ENCODE results near the gene ANKRD6. TPM values are rescaled to one million over a fixed set of nuclear protein-coding genes. Genes with fewer than 3 reads are reported as not detected.

ANKRD6 gene
- total RNA-seq, 1 experiment from 2014 or later = 5.6 TPM

DNA sequence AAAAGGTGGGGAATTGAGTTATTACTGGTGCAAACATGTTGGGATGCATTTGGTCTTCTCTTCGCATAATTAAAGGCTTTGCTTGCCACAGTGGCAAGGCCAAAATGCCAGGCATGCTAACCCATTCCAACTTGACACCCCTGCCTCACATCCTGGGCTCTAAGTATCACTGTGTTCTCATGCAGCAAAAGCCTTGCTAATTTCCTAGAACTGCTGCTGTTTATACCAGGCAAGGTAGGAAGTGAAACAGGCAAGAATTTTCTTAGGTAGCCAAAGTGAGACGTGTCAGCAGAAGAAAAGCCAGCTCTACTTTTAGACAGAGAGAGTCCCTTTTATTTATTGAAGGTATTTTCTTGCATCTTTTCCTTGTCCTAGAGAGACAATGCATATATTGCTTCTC, 164.4 kb downstream of the ANKRD6 start:
- Histone ChIP-seq H4K8ac (replicated peaks; ENCODE audit: insufficient read length, low read depth, low read length) (no peak overlapping the region), H3K9me3 (ENCODE audit: control insufficient read depth, low read depth, low read length) (no peaks in the 10 kb centered on the region), H3K56ac (ENCODE audit: insufficient read length, low read depth, low read length) (no peak overlapping the region), H4K5ac (ENCODE audit: insufficient read length, low read depth, low read length) (no peak overlapping the region), H3K79me2 (ENCODE audit: insufficient read depth, low read length) (no peaks in the 10 kb centered on the region), H3K18ac (ENCODE audit: insufficient read length, low read depth, low read length) (no peak overlapping the region), H3T11ph (ENCODE audit: low read length) (no peak overlapping the region), H3K23ac (ENCODE audit: insufficient read length, low read depth, low read length) (no peak overlapping the region), H3K23me2 (ENCODE audit: insufficient read length, low read depth, low read length, poor library complexity, severe bottlenecking) (no peaks in the 10 kb centered on the region), H3K79me1 (ENCODE audit: insufficient read depth, low read depth, low read length, poor library complexity, severe bottlenecking) (no peaks in the 10 kb centered on the region), H2BK20ac (ENCODE audit: low read depth, low read length, poor library complexity, severe bottlenecking) (no peak overlapping the region), H3K27me3 (ENCODE audit: insufficient read depth, low read length) (no peaks in the 10 kb centered on the region; the same call in 1 of the 2 replicates), H4K20me1 (ENCODE audit: control insufficient read depth, insufficient read depth, insufficient read length) (no peaks in the 10 kb centered on the region), H2BK5ac (ENCODE audit: insufficient read length, low read length) (no peak overlapping the region), H2BK12ac (ENCODE audit: insufficient read length, low read depth, low read length) (no peak overlapping the region), H3K4me2 (ENCODE audit: insufficient read depth, insufficient read length, low read length) (no peak overlapping the region), H2BK120ac (ENCODE audit: low read depth, low read length, poor library complexity, severe bottlenecking) (no peak overlapping the region), H3K27ac (ENCODE audit: insufficient read length, low read depth, low read length) (no peak overlapping the region), H4K91ac (ENCODE audit: insufficient read length, low read depth, low read length) (no peak overlapping the region), H3K4ac (ENCODE audit: low read depth, low read length) (no peak overlapping the region), H3K14ac (ENCODE audit: insufficient read depth, low read length) (no peak overlapping the region), H2AK5ac (ENCODE audit: insufficient read length, low read length) (no peak overlapping the region), H2BK15ac (ENCODE audit: low read depth, low read length) (no peak overlapping the region), H2AFZ (ENCODE audit: low read length) (no peak overlapping the region), H3K4me1 (ENCODE audit: insufficient read depth, low read length) (no peaks in the 10 kb centered on the region), H3K9ac (ENCODE audit: extremely low read depth, insufficient read length, low read length) (no peak overlapping the region)
- Mint-ChIP-seq H3K4me3 (no peak overlapping the region), H3K4me1 (0 out of 4 replicates have a peak, but pooled peaks cover 0 to 4% of the 10 kb centered on the region in 2 experiments), H3K27me3 (ENCODE audit: low read depth) (no peaks in the 10 kb centered on the region), H3K27ac (no peak overlapping the region), H3K9me3 (no peaks in the 10 kb centered on the region), H3K36me3 (ENCODE audit: insufficient read depth in 1 of 3, low read depth in 3 of 3) (no peaks in the 10 kb centered on the region)
- no peak for DNase-seq
- whole genome bisulfite sequencing (ENCODE audit: extremely low coverage, insufficient read length, low lambda C conversion rate) = no CpG with 5 or more reads among the region's 2 CpGs
- TF ChIP-seq, protein P1, sequence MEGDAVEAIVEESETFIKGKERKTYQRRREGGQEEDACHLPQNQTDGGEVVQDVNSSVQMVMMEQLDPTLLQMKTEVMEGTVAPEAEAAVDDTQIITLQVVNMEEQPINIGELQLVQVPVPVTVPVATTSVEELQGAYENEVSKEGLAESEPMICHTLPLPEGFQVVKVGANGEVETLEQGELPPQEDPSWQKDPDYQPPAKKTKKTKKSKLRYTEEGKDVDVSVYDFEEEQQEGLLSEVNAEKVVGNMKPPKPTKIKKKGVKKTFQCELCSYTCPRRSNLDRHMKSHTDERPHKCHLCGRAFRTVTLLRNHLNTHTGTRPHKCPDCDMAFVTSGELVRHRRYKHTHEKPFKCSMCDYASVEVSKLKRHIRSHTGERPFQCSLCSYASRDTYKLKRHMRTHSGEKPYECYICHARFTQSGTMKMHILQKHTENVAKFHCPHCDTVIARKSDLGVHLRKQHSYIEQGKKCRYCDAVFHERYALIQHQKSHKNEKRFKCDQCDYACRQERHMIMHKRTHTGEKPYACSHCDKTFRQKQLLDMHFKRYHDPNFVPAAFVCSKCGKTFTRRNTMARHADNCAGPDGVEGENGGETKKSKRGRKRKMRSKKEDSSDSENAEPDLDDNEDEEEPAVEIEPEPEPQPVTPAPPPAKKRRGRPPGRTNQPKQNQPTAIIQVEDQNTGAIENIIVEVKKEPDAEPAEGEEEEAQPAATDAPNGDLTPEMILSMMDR (conservative IDR thresholded peaks at IDR 0.05) = no peak
